ENCODE data around the gene U2SURP. TPM values are rescaled to one million over a fixed set of nuclear protein-coding genes. Genes with fewer than 3 reads are reported as not detected.

U2SURP gene
- total RNA-seq, 1 donor from 2014 or later = 105 TPM

DNA sequence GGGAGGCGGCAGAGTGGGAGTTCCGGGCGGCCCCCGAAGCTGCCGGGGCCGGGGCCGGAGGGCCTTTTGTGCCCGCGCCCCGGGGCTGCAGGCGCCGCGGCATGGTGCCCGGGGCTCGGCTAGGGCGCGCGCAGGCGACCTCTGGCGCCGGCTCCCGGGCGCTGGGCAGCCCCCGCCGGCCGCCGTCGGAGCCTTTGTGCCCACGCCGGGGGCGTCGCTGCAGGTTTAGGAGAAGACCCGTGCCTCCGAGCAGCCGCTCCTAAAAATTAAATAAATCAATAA lies 38.2 kb upstream of the U2SURP start:
- TF ChIP-seq, protein P1, sequence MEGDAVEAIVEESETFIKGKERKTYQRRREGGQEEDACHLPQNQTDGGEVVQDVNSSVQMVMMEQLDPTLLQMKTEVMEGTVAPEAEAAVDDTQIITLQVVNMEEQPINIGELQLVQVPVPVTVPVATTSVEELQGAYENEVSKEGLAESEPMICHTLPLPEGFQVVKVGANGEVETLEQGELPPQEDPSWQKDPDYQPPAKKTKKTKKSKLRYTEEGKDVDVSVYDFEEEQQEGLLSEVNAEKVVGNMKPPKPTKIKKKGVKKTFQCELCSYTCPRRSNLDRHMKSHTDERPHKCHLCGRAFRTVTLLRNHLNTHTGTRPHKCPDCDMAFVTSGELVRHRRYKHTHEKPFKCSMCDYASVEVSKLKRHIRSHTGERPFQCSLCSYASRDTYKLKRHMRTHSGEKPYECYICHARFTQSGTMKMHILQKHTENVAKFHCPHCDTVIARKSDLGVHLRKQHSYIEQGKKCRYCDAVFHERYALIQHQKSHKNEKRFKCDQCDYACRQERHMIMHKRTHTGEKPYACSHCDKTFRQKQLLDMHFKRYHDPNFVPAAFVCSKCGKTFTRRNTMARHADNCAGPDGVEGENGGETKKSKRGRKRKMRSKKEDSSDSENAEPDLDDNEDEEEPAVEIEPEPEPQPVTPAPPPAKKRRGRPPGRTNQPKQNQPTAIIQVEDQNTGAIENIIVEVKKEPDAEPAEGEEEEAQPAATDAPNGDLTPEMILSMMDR (IDR thresholded peaks at IDR 0.05; ENCODE audit: partially characterized antibody, unreplicated experiment) = no peak
- DNase-seq = no peak
- Mint-ChIP-seq H3K4me1 (ENCODE audit: low read depth, unreplicated experiment) (peaks cover 5% of the 10 kb centered on the region), H3K9me3 (ENCODE audit: unreplicated experiment) (peaks cover 18% of the 10 kb centered on the region), H3K27me3 (ENCODE audit: unreplicated experiment) (peaks cover 25% of the 10 kb centered on the region), H3K4me3 (ENCODE audit: unreplicated experiment) (peak overlapping the region; percentile 93), H3K36me3 (ENCODE audit: unreplicated experiment) (peaks cover 11% of the 10 kb centered on the region), H3K27ac (ENCODE audit: unreplicated experiment) (no peak overlapping the region)

GRCh38 chr3:142963516-142964448 lies 37.6 kb upstream of the U2SURP start, which contains the start of gene PAQR9:
Gene PAQR9 (minus strand): TSS chr3:142963674. CDS start chr3:142963336, 338 bp downstream.
- Mint-ChIP-seq H3K36me3 (ENCODE audit: unreplicated experiment) (peaks cover 11% of the 10 kb centered on the region), H3K27ac (ENCODE audit: unreplicated experiment) (peak within 1 kb of the TSS; percentile 91), H3K27me3 (ENCODE audit: unreplicated experiment) (peaks cover 27% of the 10 kb centered on the region), H3K4me1 (ENCODE audit: low read depth, unreplicated experiment) (peaks cover 5% of the 10 kb centered on the region), H3K4me3 (ENCODE audit: unreplicated experiment) (peak within 1 kb of the TSS; percentile 93), H3K9me3 (ENCODE audit: unreplicated experiment) (peaks cover 20% of the 10 kb centered on the region)
- peak; percentile 75 for DNase-seq
- TF ChIP-seq, protein P1 (IDR thresholded peaks at IDR 0.05; ENCODE audit: partially characterized antibody, unreplicated experiment) = no peak

DNA sequence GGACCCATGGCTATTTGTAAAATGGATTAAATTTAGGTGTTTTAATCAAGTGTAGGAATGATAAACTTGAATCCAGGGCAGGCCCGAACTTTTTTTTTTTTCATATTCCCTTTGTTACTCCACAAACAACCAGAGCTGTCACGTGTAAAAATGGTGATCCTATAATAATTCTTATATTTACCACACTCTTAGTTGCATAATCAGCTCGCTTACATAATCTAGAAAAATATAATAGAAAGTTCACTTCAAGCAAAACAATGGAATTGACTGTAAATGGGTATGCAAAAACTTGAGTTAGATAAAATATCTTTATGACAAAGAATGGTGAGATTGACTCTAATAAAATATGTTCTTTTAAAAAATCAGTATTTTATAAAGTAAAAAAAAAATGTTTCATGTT lies 35.8 kb upstream of the U2SURP start:
- Mint-ChIP-seq H3K9me3 (ENCODE audit: unreplicated experiment) (peaks cover 20% of the 10 kb centered on the region), H3K27ac (ENCODE audit: unreplicated experiment) (no peak overlapping the region), H3K36me3 (ENCODE audit: unreplicated experiment) (peaks cover 11% of the 10 kb centered on the region), H3K27me3 (ENCODE audit: unreplicated experiment) (peaks cover 25% of the 10 kb centered on the region), H3K4me3 (ENCODE audit: unreplicated experiment) (no peak overlapping the region), H3K4me1 (ENCODE audit: low read depth, unreplicated experiment) (peaks cover 5% of the 10 kb centered on the region)
- no peak for DNase-seq
- TF ChIP-seq, protein P1 (IDR thresholded peaks at IDR 0.05; ENCODE audit: partially characterized antibody, unreplicated experiment) = no peak

- Mint-ChIP-seq H3K36me3 (ENCODE audit: unreplicated experiment) (peaks cover 11% of the 10 kb centered on the region), H3K27ac (ENCODE audit: unreplicated experiment) (no peak overlapping the region), H3K27me3 (ENCODE audit: unreplicated experiment) (peaks cover 23% of the 10 kb centered on the region), H3K4me3 (ENCODE audit: unreplicated experiment) (no peak overlapping the region), H3K4me1 (ENCODE audit: low read depth, unreplicated experiment) (peaks cover 5% of the 10 kb centered on the region), H3K9me3 (ENCODE audit: unreplicated experiment) (peaks cover 21% of the 10 kb centered on the region)
- TF ChIP-seq, protein P1 (IDR thresholded peaks at IDR 0.05; ENCODE audit: partially characterized antibody, unreplicated experiment) = no peak
- no peak for DNase-seq
Measured at GRCh38 chr3:142966808-142967207, 34.6 kb upstream of the U2SURP start.
